Small intestine (tissue), 7 donors: ENCODE measurements around the gene GLS. TPM values are rescaled to one million over a fixed set of nuclear protein-coding genes. Genes with fewer than 3 reads are reported as not detected.

Experiments
- DNase-seq, 2 donors: peaks; one replicate each; pipeline versions ENCODE4 v3.0.0 to v3.0.0-alpha.2; 2013
- FAIRE-seq: peaks from 2 replicates; lab custom pipeline; 2012; peaks lifted over from hg19 to GRCh38; lab: Jason Lieb, UNC
- H3K27ac ChIP-seq, 3 donors: one replicate each; pipeline ENCODE4 v1.5.1; 2013; ENCODE audit warnings: low read length in 2 of 3, mild to moderate bottlenecking in 2 of 3, control low read depth in 1 of 3, inconsistent platforms in 1 of 3, low read depth in 1 of 3, moderate library complexity in 1 of 3
- H3K27me3 ChIP-seq, 3 donors: one replicate each; pipeline ENCODE4 v1.6.1; 2013; ENCODE audit warnings: low read length in 3 of 3, inconsistent platforms in 1 of 3; ENCODE audit not compliant: control insufficient read depth in 3 of 3, insufficient read depth in 3 of 3
- H3K36me3 ChIP-seq, 3 donors: one replicate each; pipeline ENCODE4 v1.6.1; 2013; ENCODE audit warnings: low read length in 3 of 3, inconsistent platforms in 1 of 3, low read depth in 1 of 3, mild to moderate bottlenecking in 1 of 3, moderate library complexity in 1 of 3; ENCODE audit not compliant: control insufficient read depth in 3 of 3, insufficient read depth in 2 of 3
- H3K4me1 ChIP-seq, 3 donors: one replicate each; pipeline ENCODE4 v1.6.1; 2013; ENCODE audit warnings: low read length in 2 of 3, inconsistent platforms in 1 of 3, low read depth in 1 of 3, mild to moderate bottlenecking in 1 of 3, moderate library complexity in 1 of 3; ENCODE audit not compliant: control insufficient read depth in 3 of 3, insufficient read depth in 2 of 3
- H3K4me3 ChIP-seq, 3 donors: one replicate each; pipeline ENCODE4 v1.5.1; 2013; ENCODE audit warnings: low read length in 3 of 3, control low read depth in 1 of 3, inconsistent platforms in 1 of 3, low read depth in 1 of 3, mild to moderate bottlenecking in 1 of 3, moderate library complexity in 1 of 3
- H3K9me3 ChIP-seq, 2 donors: one replicate each; pipeline ENCODE4 v1.6.1; 2013; ENCODE audit warnings: low read depth in 1 of 2, low read length in 1 of 2; ENCODE audit not compliant: control insufficient read depth in 2 of 2, insufficient read depth in 1 of 2
- WGBS, 3 donors: extraction: QIAGEN DNeasy Blood & Tissue Kit; methylation state at CpG; one replicate each; pipeline ENCODE4 v1.1.7; 2013; 5-methylcytosine and 5-hydroxymethylcytosine counted together
- polyA plus RNA-seq, 4 donors: library from polyadenylated mRNA; stranded (reverse) in 3 of 4; unstranded in 1 of 4; fragments of 200-250 nt in 3 of 4; fragments of 120-200 nt in 1 of 4; gene quantifications; one replicate each; pipeline versions ENCODE4 v1.2.1 to v1.2.3, GENCODE V29; 2013
- donor health status: healthy with polysubstance abuse.
- donor health status: control.
- donor health status: control.
- donor health status: Bipolar disorder and iron deficiency.
- donor health status: healthy.

GLS gene
- polyA plus RNA-seq, 4 donors: 39.3 to 621 (median 48.7) TPM

DNA sequence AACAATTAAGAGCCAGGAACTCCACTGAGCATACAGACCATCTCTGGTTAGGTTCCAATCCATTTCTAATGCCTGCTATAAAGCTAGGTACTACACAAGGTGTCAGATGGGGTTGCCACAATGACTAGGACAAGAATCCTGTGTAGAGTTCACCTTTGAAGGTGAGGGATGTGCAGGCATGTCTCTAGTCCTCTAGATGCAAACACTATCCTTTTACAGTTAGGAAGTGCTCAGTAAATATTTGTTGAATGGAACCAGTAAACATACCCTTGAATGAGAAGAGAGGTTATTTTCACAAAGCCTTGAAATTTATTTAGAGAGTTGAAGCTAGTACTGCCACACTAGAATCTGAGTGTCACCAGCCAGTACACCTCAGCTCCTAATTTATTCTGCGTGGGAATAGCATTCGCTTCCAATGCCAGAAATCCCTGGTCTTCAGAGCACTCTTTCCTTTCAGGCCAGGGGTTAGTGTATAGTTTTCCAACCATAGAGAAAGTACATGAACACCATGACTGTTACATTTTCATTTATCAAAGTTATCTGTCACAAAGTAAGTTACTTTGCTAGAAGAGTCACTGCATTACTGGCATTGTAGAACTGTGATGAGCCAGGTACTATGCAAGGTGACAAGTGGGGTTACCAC, 85.1 kb downstream of the GLS start:
- no peak for FAIRE-seq
- Histone ChIP-seq H3K4me1 (no peaks in the 10 kb centered on the region), H3K36me3 (peaks cover 9 to 24% (median 10%) of the 10 kb centered on the region in 3 donors), H3K9me3 (no peaks in the 10 kb centered on the region), H3K4me3 (no peak overlapping the region), H3K27me3 (no peaks in the 10 kb centered on the region), H3K27ac (no peak overlapping the region)
- WGBS, 3 donors: 94 to 100% (median 100%) methylated on average over 2 of the region's 2 CpGs
- no peak for DNase-seq

DNA sequence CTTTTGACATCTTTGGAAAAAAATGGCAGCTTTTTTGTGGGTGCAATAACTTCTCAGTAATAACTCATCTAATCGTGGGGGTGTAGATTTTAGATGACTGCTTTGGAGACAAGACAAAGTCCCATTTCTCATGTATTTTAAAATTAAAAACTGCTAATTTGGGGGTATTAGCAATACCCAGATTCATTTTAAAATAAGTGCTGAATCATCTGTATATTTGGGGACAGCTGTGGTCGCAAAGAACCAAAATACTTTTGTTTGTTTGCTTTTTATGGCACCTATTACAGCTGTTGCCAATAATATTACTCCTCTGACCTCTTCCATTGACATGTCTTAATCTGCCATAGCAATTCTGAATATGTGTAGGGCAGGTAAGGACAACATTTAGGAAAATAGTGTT, 87.9 kb downstream of the GLS start:
- Histone ChIP-seq H3K4me1 (no peaks in the 10 kb centered on the region), H3K27ac (no peak overlapping the region), H3K27me3 (no peaks in the 10 kb centered on the region), H3K36me3 (peaks cover 22 to 37% (median 24%) of the 10 kb centered on the region in 3 donors), H3K9me3 (no peaks in the 10 kb centered on the region), H3K4me3 (no peak overlapping the region)
- 80 to 86% (median 83%) methylated on average over 2 of the region's 2 CpGs for WGBS, 3 donors
- no peak for FAIRE-seq
- no peak for DNase-seq

DNA sequence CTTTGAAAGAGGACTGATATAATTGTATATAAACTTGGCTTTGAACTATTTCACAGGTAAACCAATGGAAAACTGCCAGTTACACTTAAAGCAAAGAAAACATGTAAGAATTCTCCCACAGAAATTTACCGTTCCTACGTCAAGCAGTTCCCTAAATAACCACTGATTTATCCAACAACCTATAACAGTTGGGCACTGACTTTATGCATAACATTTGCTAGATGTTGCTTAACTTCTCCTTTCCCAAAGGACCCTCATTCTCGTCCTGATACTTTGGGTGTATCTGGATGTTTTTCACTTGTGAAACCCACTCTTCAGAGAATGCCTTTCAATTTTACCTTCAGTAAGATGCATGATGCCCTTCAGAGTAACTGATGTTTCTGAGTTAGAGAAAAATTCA, 89.5 kb downstream of the GLS start:
- Histone ChIP-seq H3K27me3 (no peaks in the 10 kb centered on the region), H3K36me3 (peaks cover 29 to 43% (median 32%) of the 10 kb centered on the region in 3 donors), H3K27ac (no peak overlapping the region), H3K4me1 (no peaks in the 10 kb centered on the region), H3K9me3 (no peaks in the 10 kb centered on the region), H3K4me3 (no peak overlapping the region)
- 90 to 98% (median 91%) methylated on average over 3 of the region's 3 CpGs for WGBS, 3 donors
- FAIRE-seq (no peak), DNase-seq (no peak)

DNA sequence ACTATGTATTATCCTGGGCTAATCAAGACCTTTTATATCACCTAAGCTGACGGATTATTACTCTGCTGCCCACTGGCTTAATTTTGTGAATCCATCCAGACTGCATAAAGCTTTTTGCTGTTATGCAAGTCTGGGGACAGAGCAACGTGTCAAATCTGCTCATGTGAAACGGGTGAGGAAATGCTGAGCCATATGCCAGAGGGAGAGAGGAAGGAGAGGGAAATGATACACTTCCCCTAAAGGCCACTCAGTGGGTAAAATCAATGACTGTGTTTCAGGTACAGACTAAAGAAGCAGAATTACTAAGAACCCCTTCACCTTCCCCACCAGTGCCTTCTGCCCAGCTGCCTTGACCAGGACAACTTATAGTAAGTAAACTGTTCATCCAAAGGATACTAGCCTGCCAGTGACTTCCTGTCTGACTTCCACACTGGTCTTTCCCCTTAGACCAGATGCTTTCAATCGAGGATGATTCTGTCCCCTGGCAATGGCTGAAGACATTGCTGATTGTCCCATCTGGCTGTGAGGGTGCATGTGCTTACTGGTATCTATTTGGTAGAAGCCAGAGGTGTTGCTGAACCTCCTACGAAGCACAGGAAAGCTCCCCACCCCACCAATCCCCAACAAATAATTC, 90.4 kb downstream of the GLS start:
- Histone ChIP-seq H3K4me1 (no peaks in the 10 kb centered on the region), H3K4me3 (no peak overlapping the region), H3K27ac (peak overlapping the region in 1 of 3 donors; percentile 21), H3K36me3 (peaks cover 31 to 48% (median 37%) of the 10 kb centered on the region in 3 donors), H3K27me3 (no peaks in the 10 kb centered on the region), H3K9me3 (no peaks in the 10 kb centered on the region)
- no peak for DNase-seq
- FAIRE-seq: no peak
- WGBS, 3 donors: 74 to 83% (median 83%) methylated on average over 5 of the region's 5 CpGs

DNA sequence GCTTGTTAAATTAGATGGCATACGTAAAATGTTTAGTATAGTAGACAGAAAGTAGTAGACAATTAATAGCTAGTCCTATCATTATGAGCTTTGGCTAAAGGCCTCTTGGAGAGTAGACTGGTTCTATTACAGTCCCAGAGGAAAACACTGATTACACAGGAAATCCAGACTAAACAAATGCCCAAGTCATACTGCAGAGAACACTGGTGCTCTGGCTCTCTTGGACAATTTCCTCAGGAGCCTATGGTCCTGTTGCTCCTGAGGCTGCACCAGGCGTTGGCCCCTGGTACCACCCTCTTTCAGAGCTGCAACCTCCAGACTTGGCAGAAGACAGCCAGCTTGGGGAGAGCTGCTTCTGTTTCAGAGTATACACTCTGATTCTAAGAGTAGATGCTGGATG, 91.6 kb downstream of the GLS start:
- no peaks in the 10 kb centered on the region for H3K9me3 ChIP-seq
- H3K27me3 ChIP-seq: no peaks in the 10 kb centered on the region
- 80 to 96% (median 95%) methylated on average over 2 of the region's 2 CpGs for WGBS, 3 donors
- no peak for FAIRE-seq
- H3K4me3 ChIP-seq: no peak overlapping the region
- H3K4me1 ChIP-seq: no peaks in the 10 kb centered on the region
- no peak for DNase-seq
- no peak overlapping the region for H3K27ac ChIP-seq
- H3K36me3 ChIP-seq: peaks cover 31 to 57% (median 37%) of the 10 kb centered on the region in 3 donors

DNA sequence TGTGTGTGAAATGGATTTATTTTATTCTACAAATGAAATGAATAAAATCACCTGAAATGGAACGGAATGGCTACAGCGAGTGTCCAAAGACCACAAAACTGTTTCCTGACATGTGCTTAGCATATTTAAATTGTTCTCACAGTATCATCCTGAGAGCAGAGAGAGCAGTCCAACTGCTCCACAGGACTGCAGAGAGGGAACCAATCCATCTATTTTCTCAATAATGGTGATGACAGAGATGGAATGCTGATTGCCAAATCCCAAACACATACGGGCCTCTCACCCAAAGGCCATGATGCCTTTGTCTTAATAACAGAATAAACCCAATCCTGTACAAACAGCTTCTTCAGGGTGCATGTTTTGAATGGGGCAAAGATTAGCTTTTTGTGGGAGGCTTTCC, 92.2 kb downstream of the GLS start:
- H3K36me3 ChIP-seq: peaks cover 35 to 58% (median 37%) of the 10 kb centered on the region in 3 donors

DNA sequence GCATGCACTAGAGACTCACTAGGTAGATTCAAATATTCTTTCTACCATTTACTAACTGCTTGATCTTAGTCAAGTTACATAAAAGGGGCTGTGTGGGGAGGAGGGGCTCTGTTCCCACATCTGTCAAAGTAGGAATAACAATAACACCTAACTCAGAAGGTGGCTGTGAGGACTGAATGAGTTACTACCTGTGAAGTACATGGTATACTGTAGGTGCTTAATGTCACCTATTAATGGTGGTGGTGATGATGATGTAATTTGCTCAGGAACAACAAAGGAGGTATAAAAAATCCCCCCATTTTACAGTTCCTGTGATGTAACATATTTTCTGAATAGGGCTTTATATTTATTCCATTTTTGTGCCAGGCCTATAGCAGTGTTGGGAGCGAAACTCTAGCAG, 92.6 kb downstream of the GLS start:
- no peaks in the 10 kb centered on the region for H3K9me3 ChIP-seq
- 97 to 98% (median 97%) methylated on average over 1 of the region's 1 CpG for WGBS, 3 donors
- H3K4me3 ChIP-seq: no peak overlapping the region
- no peaks in the 10 kb centered on the region for H3K4me1 ChIP-seq
- H3K27me3 ChIP-seq: no peaks in the 10 kb centered on the region
- H3K27ac ChIP-seq: no peak overlapping the region
- H3K36me3 ChIP-seq: peaks cover 37 to 58% (median 37%) of the 10 kb centered on the region in 3 donors
- DNase-seq (no peak), FAIRE-seq (no peak)

More for the DNA sequence above, 92.2 kb downstream of the GLS start:
- no peaks in the 10 kb centered on the region for H3K9me3 ChIP-seq
- no peaks in the 10 kb centered on the region for H3K4me1 ChIP-seq
- WGBS, 3 donors: 88 to 95% (median 93%) methylated on average over 3 of the region's 3 CpGs
- no peak overlapping the region for H3K4me3 ChIP-seq
- FAIRE-seq: no peak
- H3K27ac ChIP-seq: no peak overlapping the region
- DNase-seq: no peak
- no peaks in the 10 kb centered on the region for H3K27me3 ChIP-seq

DNA sequence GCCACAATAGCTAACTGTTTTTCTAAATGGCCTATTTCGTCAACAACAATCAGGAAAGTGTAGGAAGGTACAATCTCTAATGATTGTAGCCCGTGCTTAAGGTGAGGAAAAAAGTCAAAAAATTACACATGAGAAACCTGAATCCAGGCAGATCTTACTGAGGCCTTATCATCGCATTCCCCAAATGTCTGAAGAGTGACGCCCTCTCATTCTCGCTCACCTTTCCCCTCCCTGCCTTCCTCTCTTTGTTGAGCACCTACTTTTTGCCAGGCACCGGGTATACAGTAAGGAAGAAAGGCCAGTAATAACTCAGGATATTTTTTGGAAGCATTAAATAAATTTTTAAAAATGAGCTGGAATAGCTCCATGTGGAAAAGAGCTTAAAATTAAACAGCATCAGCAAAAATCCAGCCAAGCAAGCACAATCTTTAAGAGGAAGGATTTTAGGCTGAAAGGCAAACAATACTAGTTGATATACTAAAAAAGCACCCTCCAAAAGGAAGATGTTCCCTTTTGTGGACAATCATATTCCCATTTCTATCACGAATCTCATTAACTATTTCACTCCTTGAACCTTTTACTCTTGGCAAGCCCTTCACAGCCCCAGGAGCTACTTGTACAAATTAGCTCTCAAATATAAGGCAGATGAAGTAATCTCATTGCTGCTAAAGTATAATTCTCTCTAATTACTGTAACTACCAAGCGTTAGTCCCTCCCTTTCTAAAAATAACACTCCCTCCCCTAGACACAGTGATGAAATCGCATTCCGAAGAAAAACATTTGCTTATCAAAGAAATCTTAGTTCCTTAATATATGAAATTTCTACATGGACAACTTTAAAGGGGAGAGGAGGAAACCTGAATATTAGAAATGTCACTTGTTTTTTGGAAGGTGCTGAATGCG, 93.4 kb downstream of the GLS start:
- 82 to 94% (median 88%) methylated on average over 11 of the region's 11 CpGs for WGBS, 3 donors
- FAIRE-seq (no peak), DNase-seq (no peak)
- Histone ChIP-seq H3K27ac (no peak overlapping the region), H3K36me3 (peaks cover 42 to 63% (median 43%) of the 10 kb centered on the region in 3 donors), H3K27me3 (no peaks in the 10 kb centered on the region), H3K4me3 (no peak overlapping the region), H3K4me1 (no peaks in the 10 kb centered on the region), H3K9me3 (no peaks in the 10 kb centered on the region)
